ENCODE data around the gene DNAJB1. TPM values are rescaled to one million over a fixed set of nuclear protein-coding genes. Genes with fewer than 3 reads are reported as not detected.

The DNAJB1 gene
- total RNA-seq, 6 experiments from 2014 or later, result 99.2 to 138 (median 103) TPM

- DNase-seq, result no peak
- TF ChIP-seq CTCF (IDR thresholded peaks at IDR 0.05), result no peak
- Mint-ChIP-seq H3K27ac (peak overlapping the region; percentile 64), H3K4me3 (peak overlapping the region; percentile 93), H3K4me1 (ENCODE audit: low read depth) (peaks cover 35% of the 10 kb centered on the region), H3K9me3 (no peaks in the 10 kb centered on the region), H3K36me3 (ENCODE audit: low read depth) (peaks cover 25% of the 10 kb centered on the region), H3K27me3 (ENCODE audit: insufficient read depth) (no peaks in the 10 kb centered on the region; the same call in 1 of the 2 replicates)
Measured at GRCh38 chr19:14494411-14494810, 23.8 kb downstream of the DNAJB1 start.

- no peak for DNase-seq
- peaks cover 31% of the 10 kb centered on the region for H3K36me3 Mint-ChIP-seq (ENCODE audit: low read depth)
- no peaks in the 10 kb centered on the region; the same call in 1 of the 2 replicates for H3K27me3 Mint-ChIP-seq (ENCODE audit: insufficient read depth)
- no peak overlapping the region for H3K4me3 Mint-ChIP-seq
- H3K27ac Mint-ChIP-seq, result peak overlapping the region; percentile 74
- peaks cover 36% of the 10 kb centered on the region for H3K4me1 Mint-ChIP-seq (ENCODE audit: low read depth)
- TF ChIP-seq CTCF (IDR thresholded peaks at IDR 0.05), result no peak
- H3K9me3 Mint-ChIP-seq, result no peaks in the 10 kb centered on the region
Measured at GRCh38 chr19:14492756-14493337, 25.4 kb downstream of the DNAJB1 start.

- Mint-ChIP-seq H3K27ac (peak overlapping the region; percentile 72), H3K27me3 (ENCODE audit: insufficient read depth) (no peaks in the 10 kb centered on the region; the same call in 1 of the 2 replicates), H3K36me3 (ENCODE audit: low read depth) (peaks cover 37% of the 10 kb centered on the region), H3K9me3 (no peaks in the 10 kb centered on the region), H3K4me3 (no peak overlapping the region), H3K4me1 (ENCODE audit: low read depth) (peaks cover 18% of the 10 kb centered on the region)
- DNase-seq, result peak; percentile 41
- TF ChIP-seq CTCF (IDR thresholded peaks at IDR 0.05), result no peak
Measured at GRCh38 chr19:14487370-14488125, 30.6 kb downstream of the DNAJB1 start.

GRCh38 chr19:14482172-14482941 is 35.8 kb downstream of the DNAJB1 start:
- TF ChIP-seq CTCF (IDR thresholded peaks at IDR 0.05), result no peak
- Mint-ChIP-seq H3K27ac (no peak overlapping the region), H3K9me3 (no peaks in the 10 kb centered on the region), H3K36me3 (ENCODE audit: low read depth) (peaks cover 24% of the 10 kb centered on the region), H3K4me1 (ENCODE audit: low read depth) (peaks cover 16% of the 10 kb centered on the region), H3K27me3 (ENCODE audit: insufficient read depth) (peaks cover 2% of the 10 kb centered on the region; the same call in 1 of the 2 replicates), H3K4me3 (no peak overlapping the region)
- no peak for DNase-seq

GRCh38 chr19:14480700-14481079 is 37.5 kb downstream of the DNAJB1 start:
- Mint-ChIP-seq H3K9me3 (no peaks in the 10 kb centered on the region), H3K36me3 (ENCODE audit: low read depth) (peaks cover 12% of the 10 kb centered on the region), H3K4me1 (ENCODE audit: low read depth) (peaks cover 17% of the 10 kb centered on the region), H3K27me3 (ENCODE audit: insufficient read depth) (peaks cover 4% of the 10 kb centered on the region), H3K4me3 (no peak overlapping the region), H3K27ac (no peak overlapping the region; the same call in 1 of the 2 replicates)
- TF ChIP-seq CTCF (IDR thresholded peaks at IDR 0.05), result no peak
- DNase-seq, result no peak

All from HFFc6 (cell line).